GM21723 (cell line): Measurements from ENCODE around the gene PIGW.

ENCODE experiments used
- ATAC-seq: cut with Tn5 transposase; IDR thresholded peaks from one replicate; pipeline ENCODE4 v1.9.1; 2021; ENCODE audit warnings: mild to moderate bottlenecking, moderate library complexity; ENCODE audit not compliant: unreplicated experiment

PIGW gene, protein sequence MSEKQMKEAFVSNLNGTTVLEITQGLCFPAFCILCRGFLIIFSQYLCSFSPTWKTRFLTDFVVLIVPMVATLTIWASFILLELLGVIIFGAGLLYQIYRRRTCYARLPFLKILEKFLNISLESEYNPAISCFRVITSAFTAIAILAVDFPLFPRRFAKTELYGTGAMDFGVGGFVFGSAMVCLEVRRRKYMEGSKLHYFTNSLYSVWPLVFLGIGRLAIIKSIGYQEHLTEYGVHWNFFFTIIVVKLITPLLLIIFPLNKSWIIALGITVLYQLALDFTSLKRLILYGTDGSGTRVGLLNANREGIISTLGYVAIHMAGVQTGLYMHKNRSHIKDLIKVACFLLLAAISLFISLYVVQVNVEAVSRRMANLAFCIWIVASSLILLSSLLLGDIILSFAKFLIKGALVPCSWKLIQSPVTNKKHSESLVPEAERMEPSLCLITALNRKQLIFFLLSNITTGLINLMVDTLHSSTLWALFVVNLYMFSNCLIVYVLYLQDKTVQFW

DNA sequence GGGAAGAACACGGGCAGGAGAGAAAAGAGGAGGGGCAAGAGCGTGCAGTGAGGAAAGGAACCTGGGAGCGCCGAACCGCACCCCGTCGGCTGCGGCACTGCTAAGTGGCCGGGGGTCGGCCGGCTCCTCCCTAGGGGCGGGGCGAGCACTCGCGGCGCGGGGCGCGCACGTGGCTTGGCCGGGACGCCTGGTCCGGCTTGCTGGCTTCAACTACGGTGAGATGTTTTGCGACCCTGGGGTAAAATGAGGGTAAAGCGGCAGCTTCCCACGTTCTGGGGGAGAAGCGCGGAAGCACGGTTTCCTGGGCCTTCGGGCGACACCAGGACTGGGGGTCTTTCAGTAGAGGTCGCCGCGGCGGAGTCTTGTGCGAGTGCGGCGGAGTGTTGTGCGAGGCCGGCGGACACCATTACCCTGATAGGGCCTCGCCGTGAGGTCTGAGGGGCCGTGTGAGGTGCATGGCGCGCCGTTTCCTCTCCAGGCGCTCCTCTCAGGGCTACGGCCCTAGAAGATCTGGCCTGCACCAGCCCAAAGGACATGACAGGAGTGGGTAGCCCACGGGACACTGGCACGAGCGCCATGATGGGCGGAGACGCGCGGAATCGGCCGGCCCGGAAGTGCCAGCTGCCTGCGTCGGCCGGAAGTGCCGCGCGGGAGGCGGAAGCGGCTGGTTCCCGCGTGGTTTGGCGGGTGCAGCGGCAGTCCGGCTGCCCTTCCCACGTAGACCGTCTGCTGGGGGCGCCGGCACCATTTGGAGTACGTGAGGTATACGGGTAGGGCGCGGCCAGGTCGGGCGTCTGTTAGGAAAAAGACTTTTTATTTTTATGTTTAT, at the start of gene PIGW, which contains the start of gene MYO19:
Gene PIGW (plus strand): TSS at position 148 of the 829 bp plus-strand sequence. CDS start 2,115 bp downstream, outside the sequence.
Gene MYO19 (minus strand): TSS at position 29 of the 829 bp plus-strand sequence. CDS start 2,330 bp downstream, outside the sequence.
- peak; percentile 73 for ATAC-seq

DNA sequence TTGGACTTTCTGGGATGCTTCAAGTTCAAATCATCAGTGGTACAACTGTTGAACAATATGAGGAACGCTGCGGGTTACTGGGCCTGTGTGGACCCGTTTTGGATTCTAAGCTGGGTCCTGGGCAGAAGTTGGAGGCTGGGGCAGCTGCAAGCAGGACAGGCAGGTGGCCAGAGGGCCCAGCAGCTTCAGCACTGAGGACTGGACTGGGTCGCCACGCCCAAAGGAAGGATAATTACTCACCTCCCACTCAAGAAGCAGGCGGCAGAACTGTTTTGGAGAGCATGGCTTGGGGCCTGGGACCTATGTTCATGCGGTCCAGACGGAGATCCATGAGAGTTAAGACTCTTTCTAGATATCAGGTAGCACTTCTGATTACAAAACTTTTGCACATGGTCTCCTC, 49.8 kb upstream of the PIGW start:
- ATAC-seq, result no peak

DNA sequence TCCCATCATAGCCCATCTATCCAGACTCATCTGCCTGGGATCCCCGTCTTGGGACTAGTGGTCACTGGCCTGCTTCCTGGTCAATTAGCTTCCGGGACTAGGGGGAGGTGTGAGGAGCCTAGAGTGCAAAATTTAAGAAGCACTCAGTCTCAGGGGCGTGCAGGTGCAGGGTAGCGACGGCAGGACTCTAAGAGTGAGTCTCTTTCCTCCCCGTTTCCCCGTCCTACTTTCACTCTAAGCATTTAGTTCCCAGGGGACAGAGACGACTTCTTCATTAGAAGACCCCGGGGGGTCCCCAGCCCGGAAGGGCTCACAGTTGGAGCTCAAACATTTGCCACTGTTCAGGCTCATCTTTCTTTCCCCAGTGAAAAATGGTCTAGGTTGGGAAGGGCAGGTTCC, 49.0 kb upstream of the PIGW start:
- ATAC-seq, result peak; percentile 4

DNA sequence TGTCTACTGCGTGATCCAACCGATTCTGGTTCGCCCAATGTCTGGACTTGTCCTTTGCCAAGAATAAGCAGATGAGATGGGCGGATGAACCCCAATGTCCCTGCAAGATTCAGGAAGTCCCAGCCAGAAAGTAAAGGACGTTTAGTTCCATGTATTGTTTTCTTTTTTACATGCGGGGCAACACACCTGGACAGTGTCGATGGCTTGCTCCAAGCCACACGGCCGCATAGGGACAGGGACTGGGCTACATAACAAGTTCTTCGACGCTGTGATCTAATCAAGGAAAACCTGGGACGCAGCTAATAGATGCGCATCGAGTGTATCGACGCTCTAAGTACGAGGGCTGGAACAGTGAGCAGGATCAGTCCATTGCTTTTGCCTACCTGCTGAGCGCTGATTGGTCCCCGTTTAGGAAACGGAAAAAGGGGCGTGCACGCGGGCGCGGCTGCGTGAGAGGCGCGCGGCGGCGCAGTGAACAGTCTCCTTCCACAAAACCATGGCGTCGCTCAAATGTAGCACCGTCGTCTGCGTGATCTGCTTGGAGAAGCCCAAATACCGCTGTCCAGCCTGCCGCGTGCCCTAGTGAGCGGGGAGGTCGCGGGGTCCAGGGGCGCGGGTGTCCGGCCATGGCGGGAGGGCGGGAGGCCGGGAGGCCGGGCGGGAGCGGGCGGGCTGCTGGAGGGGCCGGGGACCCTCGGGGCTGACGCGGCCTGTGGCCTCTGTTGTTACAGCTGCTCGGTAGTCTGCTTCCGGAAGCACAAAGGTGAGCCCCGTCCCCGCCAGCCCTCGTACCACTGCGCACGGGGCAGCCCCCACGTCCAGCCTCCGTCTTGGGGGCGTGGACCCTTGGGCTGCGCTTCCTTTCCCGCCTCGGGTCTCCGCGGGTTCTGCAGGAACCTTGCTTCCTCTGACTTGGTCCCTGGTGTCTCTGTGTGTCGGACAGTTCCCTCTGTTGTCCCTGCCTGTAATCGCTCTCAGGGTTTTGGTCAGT, 48.3 kb upstream of the PIGW start, which contains the start of gene ZNHIT3:
Gene ZNHIT3 (plus strand): TSS at position 478 of the 991 bp plus-strand sequence. CDS start 19 bp downstream, at position 497.
- peak; percentile 91 for ATAC-seq

DNA sequence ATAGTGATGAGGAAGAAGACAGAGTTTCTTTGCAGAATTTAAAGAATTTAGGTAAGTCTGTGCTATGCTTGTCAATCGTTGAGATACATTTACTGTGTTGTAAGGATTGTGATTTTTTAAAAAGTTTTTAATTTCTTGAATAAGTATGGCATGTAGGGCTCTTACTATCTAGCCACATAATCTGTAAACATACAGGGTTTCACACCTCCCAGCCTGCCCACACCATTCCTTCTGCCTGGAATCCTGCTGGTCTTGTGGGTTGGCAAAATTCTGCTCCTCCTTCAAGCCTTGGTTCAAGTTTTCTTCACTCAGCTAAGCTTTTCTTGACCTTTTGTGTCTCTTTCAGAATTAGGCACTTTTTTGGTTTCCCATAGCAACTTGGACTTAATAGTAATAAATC, 40.8 kb upstream of the PIGW start:
- ATAC-seq, result no peak

DNA sequence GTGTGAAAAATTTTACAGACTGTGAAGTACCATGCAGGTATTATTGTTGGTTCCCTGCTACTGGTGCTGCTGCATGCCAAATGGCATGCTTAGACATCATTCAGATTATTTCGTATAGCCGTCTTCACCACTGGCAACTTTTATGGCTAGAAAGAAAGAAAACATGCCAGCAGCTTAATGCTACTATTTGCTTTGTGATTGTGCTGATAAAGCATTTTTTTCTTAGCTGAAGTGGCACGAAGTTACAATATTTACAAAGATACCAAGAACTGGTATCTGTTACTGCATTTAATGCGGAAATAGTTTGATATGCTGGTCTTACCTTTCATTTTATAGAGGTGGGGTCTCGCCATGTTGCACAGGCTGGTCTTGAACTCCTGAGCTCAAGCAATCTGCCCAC, 40.1 kb upstream of the PIGW start:
- no peak for ATAC-seq

DNA sequence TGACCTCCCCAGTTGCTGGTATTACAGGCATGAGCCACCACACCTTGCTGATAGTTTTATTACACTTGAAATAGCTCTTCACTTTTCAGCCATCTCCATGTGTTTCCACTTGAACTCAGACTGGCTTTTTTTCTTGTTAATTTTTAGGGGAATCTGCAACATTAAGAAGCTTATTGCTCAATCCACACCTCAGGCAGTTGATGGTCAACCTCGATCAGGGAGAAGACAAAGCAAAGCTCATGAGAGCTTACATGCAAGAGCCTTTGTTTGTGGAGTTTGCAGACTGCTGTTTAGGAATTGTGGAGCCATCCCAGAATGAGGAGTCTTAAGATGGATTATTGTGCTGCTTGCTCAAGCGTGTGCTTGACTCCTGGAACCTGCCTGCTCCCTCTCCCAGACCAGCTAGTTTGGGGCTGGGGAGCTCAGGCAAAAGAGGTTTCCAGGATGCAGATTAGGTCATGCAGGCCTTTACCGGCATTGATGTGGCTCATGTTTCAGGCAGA, 39.7 kb upstream of the PIGW start:
- ATAC-seq, result no peak

DNA sequence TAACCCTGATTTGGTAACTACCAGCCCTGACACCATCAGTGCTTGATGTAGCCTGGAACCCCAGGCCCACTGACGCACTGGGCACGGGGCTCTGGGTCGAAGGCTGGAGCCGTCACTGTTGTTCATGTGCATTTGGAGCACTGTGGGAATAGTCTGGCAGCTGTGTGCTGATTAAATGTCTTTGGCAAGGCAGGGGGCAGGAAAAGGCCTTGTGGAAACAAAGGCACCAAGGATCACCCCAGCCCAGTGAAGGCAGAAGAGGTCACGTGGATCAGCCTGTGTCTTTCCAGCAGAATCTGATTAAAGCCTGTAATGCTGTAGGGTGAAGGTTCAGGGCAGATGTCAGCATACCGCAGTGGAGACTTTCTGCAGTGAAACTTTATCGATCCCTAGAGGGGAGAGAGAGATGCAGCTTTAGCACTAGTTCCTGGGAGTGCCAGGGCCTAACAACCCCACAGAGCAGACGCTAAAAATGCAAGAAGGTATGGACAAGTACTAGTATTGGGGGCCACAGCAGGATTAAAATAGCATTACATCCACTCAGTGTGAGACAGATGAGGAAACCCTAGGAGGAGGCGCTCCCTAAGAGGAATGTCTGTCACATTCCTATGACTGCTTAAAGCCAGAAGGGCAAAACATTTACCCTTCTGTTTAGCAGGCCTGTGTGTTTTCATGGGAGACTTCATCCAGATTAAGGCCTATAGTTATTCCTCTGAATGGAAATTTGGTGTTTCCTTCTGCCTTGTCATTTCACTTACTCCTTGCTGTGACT, 38.6 kb upstream of the PIGW start:
- no peak for ATAC-seq

DNA sequence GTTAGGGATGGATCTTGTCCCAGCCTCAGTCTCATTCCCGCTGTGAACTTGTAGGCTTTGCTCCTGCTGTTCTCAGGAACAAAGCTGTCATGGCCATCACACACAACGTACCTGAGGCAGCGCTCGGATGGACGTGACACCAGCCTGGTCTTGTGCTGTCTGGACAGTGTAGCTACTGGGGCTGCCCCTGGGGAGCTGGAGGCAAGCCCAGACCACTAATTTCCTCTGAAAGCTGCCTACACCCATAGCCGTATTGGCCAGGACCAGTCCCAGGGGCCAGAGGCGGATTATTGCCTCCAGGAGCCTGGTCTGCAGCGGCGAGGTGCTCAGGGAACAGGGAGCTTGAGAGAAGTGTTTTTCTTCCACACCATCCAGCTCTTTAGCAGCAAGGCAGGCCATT, 36.6 kb upstream of the PIGW start:
- no peak for ATAC-seq

DNA sequence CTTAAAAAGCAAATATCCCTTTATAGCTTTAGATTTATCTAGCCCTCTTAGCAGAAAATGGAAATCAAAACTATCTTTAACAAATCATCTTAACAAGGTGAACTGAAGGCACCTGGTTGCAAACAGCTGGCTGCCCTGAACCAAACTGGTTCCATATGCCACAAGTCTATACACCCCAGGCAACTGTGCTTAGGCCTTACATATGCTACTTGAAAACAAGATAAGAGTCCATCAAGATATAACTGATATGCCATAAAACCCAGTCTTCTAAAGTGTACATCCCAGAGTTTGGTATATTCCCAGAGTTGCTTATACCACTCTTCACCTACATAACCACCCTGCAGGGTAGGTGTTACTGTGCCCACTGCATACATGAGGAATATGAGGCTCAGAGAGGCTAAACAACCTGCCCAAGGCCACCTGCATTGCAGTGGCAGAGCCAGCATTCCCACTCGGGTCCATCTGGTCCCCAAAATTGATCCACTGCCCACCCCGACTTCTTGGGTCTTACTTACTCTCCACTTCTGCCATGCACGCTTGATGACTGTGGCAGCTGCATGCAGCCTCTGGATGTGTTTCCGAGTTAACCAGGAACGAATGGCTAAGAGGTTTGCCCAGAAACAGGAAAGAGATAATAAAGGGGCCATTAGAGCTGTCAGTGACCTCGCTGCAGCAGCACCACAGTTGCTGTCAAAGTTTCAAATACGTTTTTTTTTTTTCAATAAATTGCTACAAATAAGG, 36.1 kb upstream of the PIGW start:
- no peak for ATAC-seq

DNA sequence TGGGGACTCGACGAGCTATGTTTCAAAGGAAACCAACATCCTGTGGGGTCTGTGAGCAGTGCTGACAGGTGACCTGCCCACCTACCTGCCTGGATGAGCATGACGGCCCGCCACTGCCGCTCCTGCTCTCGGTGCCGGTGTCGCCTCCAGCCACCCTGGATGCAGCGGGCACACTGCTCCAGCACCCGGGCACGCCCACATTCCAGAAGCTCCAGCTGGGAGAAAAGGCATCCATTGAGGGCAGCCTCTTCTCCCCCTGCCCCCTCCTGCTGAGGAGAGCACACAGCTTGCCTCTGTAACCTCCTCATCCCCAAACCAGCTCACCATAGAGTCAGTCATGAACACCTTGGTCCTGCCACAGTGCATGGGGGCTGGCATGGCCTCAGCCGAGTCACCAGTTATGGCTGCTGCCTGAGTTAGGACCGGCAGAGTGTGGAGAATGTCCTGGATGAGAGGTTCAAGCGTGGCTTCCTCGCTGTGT, 34.0 kb upstream of the PIGW start:
- no peak for ATAC-seq

DNA sequence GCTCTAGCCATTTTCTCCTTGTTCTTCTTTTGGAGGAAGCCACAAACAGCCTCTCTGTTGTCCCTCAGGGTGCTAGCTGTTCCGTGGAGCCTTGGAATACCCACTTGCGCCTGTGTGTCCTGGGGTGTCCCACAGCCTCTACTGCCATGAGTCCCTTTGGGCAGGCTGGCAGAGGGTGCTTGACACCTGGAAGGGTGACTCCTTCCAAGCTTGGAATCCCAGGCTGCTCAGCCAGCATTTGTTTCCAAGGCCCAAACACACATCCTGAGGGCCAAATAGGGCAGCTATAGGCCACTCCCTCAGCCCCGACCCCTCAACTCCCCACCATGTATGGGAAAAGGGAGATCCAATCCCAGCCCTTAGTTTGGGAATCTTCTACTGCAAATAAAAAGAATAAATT, 33.4 kb upstream of the PIGW start:
- no peak for ATAC-seq

DNA sequence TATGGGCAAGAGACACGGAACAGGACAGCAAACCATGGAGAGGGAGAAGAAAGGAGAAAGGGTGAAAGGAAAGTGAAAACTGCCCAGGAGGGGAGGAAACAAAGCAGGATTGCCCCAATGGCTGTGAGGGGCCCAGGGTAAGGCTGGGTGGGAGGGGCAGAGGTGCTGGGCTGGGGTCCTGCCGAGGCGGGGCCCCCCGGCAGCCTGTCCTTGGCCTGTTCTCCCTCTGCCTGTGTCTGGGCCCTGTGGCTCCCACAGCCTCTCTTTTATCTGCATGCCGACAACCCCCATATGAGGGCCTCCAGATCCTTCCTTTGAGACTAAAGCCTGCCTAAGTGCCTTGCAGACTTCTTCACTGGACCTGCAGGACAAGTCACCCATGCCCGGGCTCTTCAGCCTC, 32.8 kb upstream of the PIGW start:
- ATAC-seq, result no peak

DNA sequence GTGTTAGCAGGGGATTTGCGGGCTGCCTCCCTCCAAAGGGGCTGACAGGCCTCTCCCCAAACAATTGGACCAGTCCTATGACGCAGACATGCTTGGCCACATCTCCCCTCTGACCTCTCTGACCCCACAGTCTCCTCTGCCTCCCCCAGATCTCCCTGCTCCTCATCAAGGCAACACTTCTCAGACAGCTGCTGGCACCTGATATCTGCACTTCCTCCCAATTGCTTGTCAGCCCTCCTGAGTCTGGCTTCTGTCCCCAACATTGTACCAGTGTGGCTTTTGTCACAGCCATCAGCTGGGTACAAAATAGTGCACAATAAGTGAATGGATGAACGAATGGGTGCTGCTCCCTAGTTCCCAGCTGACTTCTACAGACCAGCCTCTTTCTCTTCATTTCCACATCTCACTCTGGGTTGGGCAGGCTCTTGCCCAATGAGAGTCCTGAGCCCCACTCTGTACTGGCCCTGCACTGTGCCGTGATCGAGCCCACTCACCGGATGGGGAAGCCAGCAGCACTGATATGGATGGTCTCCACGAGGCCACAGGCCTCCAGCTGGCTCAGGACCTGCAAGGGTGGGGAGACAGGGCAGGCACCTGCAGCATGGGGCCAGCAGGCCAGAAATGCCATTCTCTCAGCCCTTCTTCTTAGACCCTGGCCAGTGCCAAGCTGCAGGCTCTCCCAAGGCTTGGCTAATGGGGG, 31.2 kb upstream of the PIGW start:
- ATAC-seq, result no peak

DNA sequence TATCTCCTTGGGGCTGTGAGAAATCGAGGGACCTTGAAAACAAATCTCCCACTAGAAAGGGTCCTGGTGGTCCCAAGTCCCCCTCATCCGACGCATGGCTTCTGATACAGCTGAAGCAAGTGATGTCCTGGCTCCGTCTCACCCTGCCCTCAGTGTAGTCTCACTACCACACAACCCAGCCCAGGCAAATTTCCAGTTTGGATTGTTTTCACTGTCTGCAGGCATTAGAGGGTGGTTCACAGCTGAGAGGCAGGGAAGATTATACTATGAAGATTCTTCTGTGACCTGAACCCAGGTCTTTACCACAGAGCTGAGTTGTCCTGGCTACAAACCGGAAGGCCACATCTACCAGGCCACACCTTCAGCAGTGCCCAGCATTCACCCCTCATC, 30.6 kb upstream of the PIGW start:
- ATAC-seq, result no peak

DNA sequence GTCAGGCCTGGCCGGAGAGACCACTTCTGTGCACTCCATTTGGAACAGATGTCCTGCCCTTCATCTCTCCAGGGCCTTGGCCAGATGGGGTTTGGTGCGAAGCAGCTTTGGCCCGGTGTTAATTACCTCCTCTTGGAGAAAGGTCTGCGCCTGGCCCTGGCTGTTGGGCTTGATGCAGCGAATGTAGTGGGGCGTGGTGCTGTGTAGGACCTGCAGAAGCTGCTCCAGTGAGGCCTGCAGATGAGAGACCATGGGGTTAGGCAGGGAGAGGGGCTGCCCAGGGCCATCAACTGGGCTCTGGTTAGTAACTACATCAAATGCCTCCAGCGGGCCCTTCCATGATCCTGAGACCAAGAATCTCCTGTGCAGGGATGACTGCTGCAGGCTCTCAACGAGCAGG, 29.6 kb upstream of the PIGW start:
- ATAC-seq, result no peak

DNA sequence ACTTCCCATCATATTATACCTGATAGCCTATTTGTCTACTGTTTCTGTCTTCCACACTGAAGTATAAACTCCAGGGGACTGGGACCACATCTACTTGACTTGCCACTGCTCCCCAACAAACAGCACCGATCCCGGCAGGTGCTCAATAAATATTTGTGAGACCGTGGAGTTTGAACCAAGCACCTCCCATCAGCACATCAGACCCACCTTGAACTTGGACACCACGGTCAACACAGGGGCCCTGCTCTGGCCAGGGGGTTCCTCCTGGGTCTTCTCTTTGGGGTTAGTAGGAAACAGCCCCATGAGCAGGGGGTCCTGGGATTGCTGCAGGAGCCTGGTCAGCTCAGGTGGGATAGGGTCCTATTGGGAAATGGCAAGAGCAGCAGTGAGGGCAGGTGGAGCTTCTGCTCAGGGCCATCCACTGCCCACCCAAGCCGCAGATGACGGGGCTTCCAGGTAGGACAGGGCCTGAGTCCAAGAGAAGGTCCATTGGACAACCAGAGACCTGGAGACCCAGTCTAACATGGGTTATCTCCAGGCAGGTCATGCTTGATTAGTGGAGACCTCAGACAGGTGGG, 28.4 kb upstream of the PIGW start:
- ATAC-seq, result no peak

DNA sequence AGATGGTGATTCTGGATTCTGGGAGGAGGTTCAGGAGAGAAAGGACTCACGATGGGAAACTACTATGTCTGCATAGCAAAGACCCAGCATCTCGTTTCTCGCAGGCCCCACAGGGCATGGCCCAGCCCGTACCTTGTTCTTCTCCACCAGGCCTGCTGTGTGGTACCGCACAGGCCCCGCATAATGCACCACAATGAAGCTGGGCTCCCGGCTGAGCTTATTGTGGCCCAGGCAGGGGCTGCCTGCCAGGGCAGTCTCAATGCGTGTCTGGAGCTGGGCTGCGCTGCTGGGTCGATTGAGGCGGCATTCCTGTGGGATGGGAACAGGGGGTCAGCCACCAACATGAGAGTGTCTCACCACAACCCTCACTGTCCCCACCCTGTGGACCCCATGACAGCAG, 28.0 kb upstream of the PIGW start:
- ATAC-seq, result no peak
